ENCODE measurements around the gene FAM110A. TPM values are rescaled to one million over a fixed set of nuclear protein-coding genes. Genes with fewer than 3 reads are reported as not detected.

FAM110A gene
- total RNA-seq, 1 donor from 2014 or later, result 12.8 TPM

GRCh38 chr20:853406-853996 lies 20.0 kb downstream of the FAM110A start:
- H3K36me3 Mint-ChIP-seq (ENCODE audit: low read depth), result peaks cover 16% of the 10 kb centered on the region
- no peak overlapping the region for H3K4me3 Mint-ChIP-seq (ENCODE audit: low read depth)
- no peak for DNase-seq (ENCODE audit: low spot score)
- H3K27ac Mint-ChIP-seq, result no peak overlapping the region
- H3K27me3 Mint-ChIP-seq (ENCODE audit: low read depth), result no peaks in the 10 kb centered on the region
- H3K9me3 Mint-ChIP-seq, result peaks cover 6% of the 10 kb centered on the region
- H3K4me1 Mint-ChIP-seq (ENCODE audit: low read depth), result peaks cover 30% of the 10 kb centered on the region
- intact Hi-C loops (cut with micrococcal nuclease), result no loop called here

- Mint-ChIP-seq H3K4me1 (ENCODE audit: low read depth) (peaks cover 38% of the 10 kb centered on the region), H3K9me3 (peaks cover 6% of the 10 kb centered on the region), H3K27me3 (ENCODE audit: low read depth) (no peaks in the 10 kb centered on the region), H3K4me3 (ENCODE audit: low read depth) (no peak overlapping the region), H3K36me3 (ENCODE audit: low read depth) (peaks cover 16% of the 10 kb centered on the region), H3K27ac (peak overlapping the region; percentile 10)
- no peak for DNase-seq (ENCODE audit: low spot score)
- intact Hi-C loops (cut with micrococcal nuclease), result no loop called here
Observed at GRCh38 chr20:854601-855000, 21.1 kb downstream of the FAM110A start.

- Mint-ChIP-seq H3K9me3 (peaks cover 2% of the 10 kb centered on the region), H3K4me1 (ENCODE audit: low read depth) (peaks cover 46% of the 10 kb centered on the region), H3K27ac (no peak overlapping the region), H3K27me3 (ENCODE audit: low read depth) (no peaks in the 10 kb centered on the region), H3K4me3 (ENCODE audit: low read depth) (no peak overlapping the region), H3K36me3 (ENCODE audit: low read depth) (peaks cover 8% of the 10 kb centered on the region)
- DNase-seq (ENCODE audit: low spot score), result no peak
- intact Hi-C loops (cut with micrococcal nuclease), result no loop called here
Observed at GRCh38 chr20:855466-856360, 22.2 kb downstream of the FAM110A start.

GRCh38 chr20:856361-856775 lies 22.9 kb downstream of the FAM110A start:
- intact Hi-C loops (cut with micrococcal nuclease), result no loop called here
- H3K9me3 Mint-ChIP-seq, result no peaks in the 10 kb centered on the region
- H3K36me3 Mint-ChIP-seq (ENCODE audit: low read depth), result peaks cover 6% of the 10 kb centered on the region
- H3K4me1 Mint-ChIP-seq (ENCODE audit: low read depth), result peaks cover 45% of the 10 kb centered on the region
- H3K27ac Mint-ChIP-seq, result no peak overlapping the region
- no peak for DNase-seq (ENCODE audit: low spot score)
- H3K4me3 Mint-ChIP-seq (ENCODE audit: low read depth), result no peak overlapping the region
- H3K27me3 Mint-ChIP-seq (ENCODE audit: low read depth), result no peaks in the 10 kb centered on the region

GRCh38 chr20:858011-858410 lies 24.5 kb downstream of the FAM110A start:
- DNase-seq (ENCODE audit: low spot score), result no peak
- Mint-ChIP-seq H3K4me3 (ENCODE audit: low read depth) (no peak overlapping the region), H3K27ac (no peak overlapping the region), H3K27me3 (ENCODE audit: low read depth) (no peaks in the 10 kb centered on the region), H3K9me3 (no peaks in the 10 kb centered on the region), H3K36me3 (ENCODE audit: low read depth) (peaks cover 6% of the 10 kb centered on the region), H3K4me1 (ENCODE audit: low read depth) (peaks cover 44% of the 10 kb centered on the region)
- intact Hi-C loops (cut with micrococcal nuclease), result loop anchor here (2.0 kb wide), 1 partner anchor 29 kb away; no protein-coding TSS in a partner anchor

GRCh38 chr20:859751-860231 lies 26.3 kb downstream of the FAM110A start:
- Mint-ChIP-seq H3K4me1 (ENCODE audit: low read depth) (peaks cover 39% of the 10 kb centered on the region), H3K27me3 (ENCODE audit: low read depth) (no peaks in the 10 kb centered on the region), H3K36me3 (ENCODE audit: low read depth) (peaks cover 2% of the 10 kb centered on the region), H3K4me3 (ENCODE audit: low read depth) (no peak overlapping the region), H3K27ac (peak overlapping the region; percentile 11), H3K9me3 (no peaks in the 10 kb centered on the region)
- no peak for DNase-seq (ENCODE audit: low spot score)
- intact Hi-C loops (cut with micrococcal nuclease), result loop anchor here (2.0 kb wide), 1 partner anchor 31 kb away; no protein-coding TSS in a partner anchor

- Mint-ChIP-seq H3K4me3 (ENCODE audit: low read depth) (no peak overlapping the region), H3K27ac (no peak overlapping the region), H3K27me3 (ENCODE audit: low read depth) (no peaks in the 10 kb centered on the region), H3K9me3 (no peaks in the 10 kb centered on the region), H3K36me3 (ENCODE audit: low read depth) (peaks cover 2% of the 10 kb centered on the region), H3K4me1 (ENCODE audit: low read depth) (peaks cover 37% of the 10 kb centered on the region)
- DNase-seq (ENCODE audit: low spot score), result no peak
- intact Hi-C loops (cut with micrococcal nuclease), result no loop called here
Observed at GRCh38 chr20:860891-861290, 27.4 kb downstream of the FAM110A start.

- Mint-ChIP-seq H3K9me3 (no peaks in the 10 kb centered on the region), H3K27me3 (ENCODE audit: low read depth) (peaks cover 11% of the 10 kb centered on the region), H3K27ac (no peak overlapping the region), H3K4me1 (ENCODE audit: low read depth) (peaks cover 6% of the 10 kb centered on the region), H3K36me3 (ENCODE audit: low read depth) (no peaks in the 10 kb centered on the region), H3K4me3 (ENCODE audit: low read depth) (no peak overlapping the region)
- intact Hi-C loops (cut with micrococcal nuclease), result no loop called here
- no peak for DNase-seq (ENCODE audit: low spot score)
Observed at GRCh38 chr20:865440-865839, 31.9 kb downstream of the FAM110A start.

GRCh38 chr20:868279-868678 lies 34.8 kb downstream of the FAM110A start:
- no peaks in the 10 kb centered on the region for H3K36me3 Mint-ChIP-seq (ENCODE audit: low read depth)
- H3K27me3 Mint-ChIP-seq (ENCODE audit: low read depth), result peaks cover 11% of the 10 kb centered on the region
- no peak for DNase-seq (ENCODE audit: low spot score)
- no peaks in the 10 kb centered on the region for H3K9me3 Mint-ChIP-seq
- intact Hi-C loops (cut with micrococcal nuclease), result no loop called here
- H3K4me3 Mint-ChIP-seq (ENCODE audit: low read depth), result no peak overlapping the region
- no peak overlapping the region for H3K27ac Mint-ChIP-seq
- peaks cover 2% of the 10 kb centered on the region for H3K4me1 Mint-ChIP-seq (ENCODE audit: low read depth)

GRCh38 chr20:869606-870005 lies 36.1 kb downstream of the FAM110A start:
- Mint-ChIP-seq H3K36me3 (ENCODE audit: low read depth) (no peaks in the 10 kb centered on the region), H3K4me1 (ENCODE audit: low read depth) (no peaks in the 10 kb centered on the region), H3K9me3 (no peaks in the 10 kb centered on the region), H3K27me3 (ENCODE audit: low read depth) (peaks cover 11% of the 10 kb centered on the region), H3K4me3 (ENCODE audit: low read depth) (no peak overlapping the region), H3K27ac (no peak overlapping the region)
- DNase-seq (ENCODE audit: low spot score), result no peak
- intact Hi-C loops (cut with micrococcal nuclease), result no loop called here

GRCh38 chr20:870758-871157 lies 37.2 kb downstream of the FAM110A start:
- H3K36me3 Mint-ChIP-seq (ENCODE audit: low read depth), result no peaks in the 10 kb centered on the region
- H3K27ac Mint-ChIP-seq, result no peak overlapping the region
- no peaks in the 10 kb centered on the region for H3K9me3 Mint-ChIP-seq
- peaks cover 11% of the 10 kb centered on the region for H3K27me3 Mint-ChIP-seq (ENCODE audit: low read depth)
- H3K4me1 Mint-ChIP-seq (ENCODE audit: low read depth), result no peaks in the 10 kb centered on the region
- DNase-seq (ENCODE audit: low spot score), result no peak
- intact Hi-C loops (cut with micrococcal nuclease), result no loop called here
- H3K4me3 Mint-ChIP-seq (ENCODE audit: low read depth), result no peak overlapping the region

GRCh38 chr20:871436-871835 lies 37.9 kb downstream of the FAM110A start:
- no peak for DNase-seq (ENCODE audit: low spot score)
- H3K27ac Mint-ChIP-seq, result no peak overlapping the region
- no peak overlapping the region for H3K4me3 Mint-ChIP-seq (ENCODE audit: low read depth)
- intact Hi-C loops (cut with micrococcal nuclease), result no loop called here
- no peaks in the 10 kb centered on the region for H3K4me1 Mint-ChIP-seq (ENCODE audit: low read depth)
- H3K9me3 Mint-ChIP-seq, result no peaks in the 10 kb centered on the region
- peaks cover 10% of the 10 kb centered on the region for H3K27me3 Mint-ChIP-seq (ENCODE audit: low read depth)
- no peaks in the 10 kb centered on the region for H3K36me3 Mint-ChIP-seq (ENCODE audit: low read depth)

GRCh38 chr20:871948-872347 lies 38.4 kb downstream of the FAM110A start:
- Mint-ChIP-seq H3K27ac (no peak overlapping the region), H3K9me3 (no peaks in the 10 kb centered on the region), H3K36me3 (ENCODE audit: low read depth) (no peaks in the 10 kb centered on the region), H3K4me3 (ENCODE audit: low read depth) (no peak overlapping the region), H3K27me3 (ENCODE audit: low read depth) (peaks cover 8% of the 10 kb centered on the region), H3K4me1 (ENCODE audit: low read depth) (no peaks in the 10 kb centered on the region)
- no peak for DNase-seq (ENCODE audit: low spot score)
- intact Hi-C loops (cut with micrococcal nuclease), result no loop called here

Data from activated T-helper 2 cell treated with anti-CD3 and anti-CD28 coated beads, Interferon-gamma antibody, Interleukin-2, Interleukin-4, amounts not matched to agents 10 μg/mL and 5 μg/mL and 100 μg/mL, durations not matched to agents 14 hours and 24 hours and 36 hours (primary cell).